ENCODE data around the gene COPS7B. TPM values are rescaled to one million over a fixed set of nuclear protein-coding genes. Genes with fewer than 3 reads are reported as not detected.

The COPS7B gene
- total and polyA plus RNA-seq, 2 of the 8 experiments (the other 6 are each of a cell fraction or from before 2014, with no cell fraction given), result 62.2 to 72.1 TPM

- no peak for TF ChIP-seq EP300 (IDR thresholded peaks at IDR 0.05; ENCODE audit: borderline replicate concordance in 1 of 2, low read depth in 2 of 2, low read length in 2 of 2)
- no peak for TF ChIP-seq RFX5 (IDR thresholded peaks at IDR 0.05; ENCODE audit: borderline replicate concordance, low read depth, low read length)
- TF ChIP-seq CTBP2 (IDR thresholded peaks at IDR 0.05; ENCODE audit: borderline replicate concordance, insufficient read depth, insufficient read length, low read length), result no peak
- TF ChIP-seq SRF (IDR thresholded peaks at IDR 0.05; ENCODE audit: low read depth, low read length), result no peak
These were observed 48.5 kb upstream of the COPS7B start (continued) for GRCh38 chr2:231737761-231738160.

Data from H1 (cell line).